ENCODE measurements around the gene DHRS7.

GRCh38 chr14:60163693-60164092, 1.5 kb downstream of the DHRS7 start:
- no peak for TF ChIP-seq CTCF (IDR thresholded peaks at IDR 0.05)
- TF ChIP-seq POLR2A (IDR thresholded peaks at IDR 0.05): no peak

Data from Peyer's patch (tissue), 4 donors.